MM.1S (cell line): ENCODE data around the gene NUP188.

Source experiments
- CTCF ChIP-seq: fragments of 300-600 bp; sonication (generic); IDR thresholded peaks from 2 replicates; pipeline ENCODE4 v1.5.1; 2016; ENCODE audit warnings: antibody characterized with exemption, low read length, mixed read lengths
- EZH2 ChIP-seq: fragments of 300-600 bp; sonication (generic); optimal IDR thresholded peaks from 2 replicates; pipeline ENCODE3; 2017; ENCODE audit warnings: low read depth, mild to moderate bottlenecking, antibody characterized with exemption, low read length, mixed read lengths
- EZH2phosphoT487 ChIP-seq: fragments of 300-600 bp; sonication (generic); IDR thresholded peaks from 2 replicates; pipeline ENCODE4 v1.6.1; 2018; ENCODE audit warnings: antibody characterized with exemption, low read length

GRCh38 chr9:128945798-128946501 is 1.5 kb upstream of the NUP188 start:
- no peak for TF ChIP-seq CTCF
- no peak for TF ChIP-seq EZH2
- TF ChIP-seq EZH2phosphoT487 = no peak
